OCI-LY3 (cell line): Measurements from ENCODE around the gene UBA3.

ENCODE experiments used
- H2AFZ ChIP-seq: fragments of 200-600, 300-600 bp; shearing (Covaris generic); 2 replicates; pipeline ENCODE4 v1.6.0; 2014; ENCODE audit warnings: antibody characterized with exemption, low read depth, low read length
- H3K27ac ChIP-seq: fragments of 200-600, 300-600 bp; sonication (generic); 2 replicates; pipeline ENCODE4 v1.5.1; 2014; ENCODE audit warnings: mild to moderate bottlenecking, low read length, moderate library complexity, mixed read lengths
- H3K27me3 ChIP-seq: fragments of 200-600, 300-600 bp; sonication (generic); 2 replicates; pipeline ENCODE4 v1.6.1; 2014; ENCODE audit warnings: low read depth, low read length, mixed read lengths
- H3K36me3 ChIP-seq: fragments of 200-600, 300-600 bp; sonication (generic); replicated peaks from 2 replicates; pipeline ENCODE3; 2014; ENCODE audit warnings: low read depth, low read length, mixed read lengths
- H3K4me1 ChIP-seq: fragments of 300-600, 200-600 bp; sonication (generic); 2 replicates; pipeline ENCODE4 v1.6.1; 2014; ENCODE audit warnings: low read length, mixed read lengths
- H3K4me2 ChIP-seq: fragments of 200-600, 300-600 bp; sonication (generic); 2 replicates; pipeline ENCODE4 v1.6.1; 2014; ENCODE audit warnings: low read length, mixed read lengths
- H3K4me3 ChIP-seq: fragments of 300-600, 200-600 bp; sonication (generic); 2 replicates; pipeline ENCODE4 v1.5.1; 2014; ENCODE audit warnings: antibody characterized with exemption, mild to moderate bottlenecking, low read length, moderate library complexity
- H3K79me2 ChIP-seq: fragments of 300-600, 200-600 bp; shearing (Covaris generic); 2 replicates; pipeline ENCODE4 v1.6.1; 2014; ENCODE audit warnings: mild to moderate bottlenecking, low read length, mixed read lengths
- H3K9ac ChIP-seq: fragments of 300-600, 200-600 bp; shearing (Covaris generic); 2 replicates; pipeline ENCODE4 v1.6.0; 2014; ENCODE audit warnings: mild to moderate bottlenecking, low read length, moderate library complexity
- H3K9me3 ChIP-seq: fragments of 200-600, 300-600 bp; shearing (Covaris generic); 2 replicates; pipeline ENCODE4 v1.6.1; 2014; ENCODE audit warnings: low read length, mixed read lengths; ENCODE audit not compliant: insufficient read depth
- H4K20me1 ChIP-seq: fragments of 200-600, 300-600 bp; sonication (generic); 2 replicates; pipeline ENCODE4 v1.6.1; 2016; ENCODE audit warnings: low read length, mixed read lengths; ENCODE audit not compliant: insufficient read depth
- CTCF ChIP-seq: fragments of 200-600, 300-600 bp; sonication (generic); IDR thresholded peaks from 2 replicates; pipeline ENCODE4 v1.5.1; 2014; ENCODE audit warnings: antibody characterized with exemption, low read length, low read depth
- EZH2phosphoT487 ChIP-seq: fragments of 200-600 bp; shearing (Covaris generic); IDR thresholded peaks from 2 replicates; pipeline ENCODE4 v1.6.1; 2018; ENCODE audit warnings: antibody characterized with exemption, mixed run types, low read depth

UBA3 gene

GRCh38 chr3:69033470-69033869 lies 46.7 kb downstream of the UBA3 start:
- Histone ChIP-seq H3K4me1 (peaks cover 7% of the 10 kb centered on the region; the same call in 1 of the 2 replicates), H3K9ac (no peak overlapping the region), H3K79me2 (no peaks in the 10 kb centered on the region), H3K36me3 (peaks cover 61% of the 10 kb centered on the region), H3K4me2 (no peak overlapping the region), H3K4me3 (no peak overlapping the region), H3K27me3 (no peaks in the 10 kb centered on the region), H3K27ac (no peak overlapping the region), H2AFZ (no peak overlapping the region), H3K9me3 (no peaks in the 10 kb centered on the region), H4K20me1 (0 out of 2 replicates have a peak, but pooled peaks cover 4% of the 10 kb centered on the region)
- TF ChIP-seq EZH2phosphoT487 (no peak), CTCF (no peak)

- 0 out of 2 replicates have a peak, but pooled peaks cover 4% of the 10 kb centered on the region for H4K20me1 ChIP-seq
- no peak overlapping the region for H3K4me2 ChIP-seq
- peaks cover 61% of the 10 kb centered on the region for H3K36me3 ChIP-seq
- H3K79me2 ChIP-seq: no peaks in the 10 kb centered on the region
- no peak overlapping the region for H3K27ac ChIP-seq
- no peaks in the 10 kb centered on the region for H3K9me3 ChIP-seq
- no peaks in the 10 kb centered on the region for H3K27me3 ChIP-seq
- H3K4me1 ChIP-seq: peaks cover 7% of the 10 kb centered on the region; the same call in 1 of the 2 replicates
- H2AFZ ChIP-seq: no peak overlapping the region
- TF ChIP-seq EZH2phosphoT487: no peak
- no peak for TF ChIP-seq CTCF
- H3K9ac ChIP-seq: no peak overlapping the region
- H3K4me3 ChIP-seq: no peak overlapping the region
Observed at GRCh38 chr3:69032737-69033136, 47.4 kb downstream of the UBA3 start.

- no peak overlapping the region for H3K9ac ChIP-seq
- no peaks in the 10 kb centered on the region for H3K79me2 ChIP-seq
- H3K27ac ChIP-seq: no peak overlapping the region
- H3K4me1 ChIP-seq: peaks cover 7% of the 10 kb centered on the region; the same call in 1 of the 2 replicates
- H3K27me3 ChIP-seq: no peaks in the 10 kb centered on the region
- peaks cover 65% of the 10 kb centered on the region for H3K36me3 ChIP-seq
- H4K20me1 ChIP-seq: 0 out of 2 replicates have a peak, but pooled peaks cover 4% of the 10 kb centered on the region
- H3K4me2 ChIP-seq: no peak overlapping the region
- TF ChIP-seq EZH2phosphoT487 (no peak), CTCF (no peak)
- H3K9me3 ChIP-seq: no peaks in the 10 kb centered on the region
- no peak overlapping the region for H3K4me3 ChIP-seq
- H2AFZ ChIP-seq: no peak overlapping the region
Observed at GRCh38 chr3:69032142-69032541, 48.0 kb downstream of the UBA3 start.

GRCh38 chr3:69031635-69032034 lies 48.5 kb downstream of the UBA3 start:
- H2AFZ ChIP-seq: no peak overlapping the region
- no peak overlapping the region for H3K4me3 ChIP-seq
- H3K27me3 ChIP-seq: no peaks in the 10 kb centered on the region
- H3K4me2 ChIP-seq: no peak overlapping the region
- TF ChIP-seq EZH2phosphoT487 (no peak), CTCF (no peak)
- no peak overlapping the region for H3K9ac ChIP-seq
- H3K36me3 ChIP-seq: peaks cover 63% of the 10 kb centered on the region
- H3K9me3 ChIP-seq: no peaks in the 10 kb centered on the region
- H4K20me1 ChIP-seq: 0 out of 2 replicates have a peak, but pooled peaks cover 4% of the 10 kb centered on the region
- H3K79me2 ChIP-seq: no peaks in the 10 kb centered on the region
- H3K27ac ChIP-seq: no peak overlapping the region
- H3K4me1 ChIP-seq: peaks cover 7% of the 10 kb centered on the region; the same call in 1 of the 2 replicates
